ENCODE data around the gene RNF187.

Gene RNF187

DNA sequence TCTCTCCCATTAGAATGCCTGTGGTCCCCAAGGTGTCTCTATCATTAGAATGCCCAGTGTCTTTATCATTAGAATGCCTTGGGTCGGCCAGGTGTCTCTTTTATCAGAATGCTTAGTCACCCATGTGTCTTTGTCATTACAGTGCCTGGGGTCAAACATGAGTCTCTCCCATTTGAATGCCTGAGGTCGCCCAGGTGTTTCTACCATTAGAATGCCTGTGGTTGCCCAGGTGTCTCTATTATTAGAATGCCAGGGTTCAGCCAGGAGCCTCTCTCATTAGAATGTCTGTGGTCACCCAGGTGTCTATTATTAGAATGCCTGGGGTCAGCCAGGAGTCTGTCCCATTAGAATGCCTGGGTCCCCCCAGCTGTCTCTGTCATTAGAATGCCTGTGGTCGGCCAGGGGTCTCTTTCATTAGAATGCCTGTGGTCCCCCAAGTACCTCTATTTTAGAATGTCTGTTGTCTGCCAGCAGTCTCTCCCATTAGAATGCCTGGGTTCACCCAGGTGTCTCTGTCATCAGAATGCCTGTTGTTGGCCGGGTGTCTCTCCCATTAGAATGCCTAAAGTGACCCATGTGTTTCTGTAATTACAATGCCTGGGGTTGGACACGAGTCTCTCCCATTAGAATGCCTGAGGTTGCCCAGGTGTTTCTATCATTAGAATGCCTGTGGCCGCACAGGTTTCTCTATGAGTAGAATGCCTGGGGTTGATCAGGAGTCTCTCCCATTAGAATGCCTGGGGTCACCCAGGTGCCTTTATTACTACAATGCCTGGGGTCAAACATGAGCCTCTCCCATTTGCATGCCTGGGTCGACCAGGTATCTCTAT is 57.1 kb downstream of the RNF187 start:
- DNase-seq, result no peak

- no peak for DNase-seq
Measured at GRCh38 chr1:228544921-228545591, 57.9 kb downstream of the RNF187 start.

Measured in right kidney (tissue), 1 donor.